HFF-Myc (cell line): ENCODE measurements around the gene CDR2.

Experiments used
- DNase-seq: peaks from one replicate; pipeline ENCODE4 v3.0.0-alpha.2; 2011; ENCODE audit warnings: low read depth; ENCODE audit errors: extremely low read depth
- H3K4me3 ChIP-seq: replicated peaks from 2 replicates; pipeline ENCODE4 v1.5.1; 2011; ENCODE audit warnings: low read depth, mild to moderate bottlenecking, control low read depth, low read length
- TF ChIP-seq, protein P1 (sequence below): IDR thresholded peaks from 2 replicates; pipeline ENCODE4 v1.5.1; 2012; ENCODE audit warnings: mild to moderate bottlenecking, low read depth, low read length, control low read depth; ENCODE audit errors: missing control alignments

CDR2 gene

DNA sequence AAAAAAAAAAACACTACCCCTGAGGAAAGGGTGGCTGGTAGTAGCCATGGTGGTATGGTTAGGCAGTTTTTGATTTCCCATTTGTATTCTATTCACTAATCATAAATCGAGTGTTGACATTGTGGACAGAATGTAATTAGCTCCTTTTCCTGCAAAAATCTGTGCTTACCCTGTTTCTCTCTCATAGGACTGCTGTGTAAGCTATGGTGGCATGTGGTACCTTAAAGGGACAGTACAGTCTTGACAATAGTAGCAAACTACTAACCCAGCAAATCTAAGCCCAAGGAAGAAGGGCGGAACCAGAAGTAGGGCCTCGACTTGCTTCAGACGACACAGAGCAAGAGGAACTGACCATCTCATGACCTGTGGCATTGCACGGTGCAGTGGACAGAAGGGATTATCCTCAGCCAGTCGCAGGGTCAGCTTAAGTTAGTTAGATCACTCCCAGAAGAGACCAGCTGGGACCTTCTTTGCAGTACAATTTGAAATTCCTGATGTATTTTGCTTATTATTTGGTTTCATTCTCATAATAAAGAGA, 40.9 kb downstream of the CDR2 start:
- TF ChIP-seq, protein P1, sequence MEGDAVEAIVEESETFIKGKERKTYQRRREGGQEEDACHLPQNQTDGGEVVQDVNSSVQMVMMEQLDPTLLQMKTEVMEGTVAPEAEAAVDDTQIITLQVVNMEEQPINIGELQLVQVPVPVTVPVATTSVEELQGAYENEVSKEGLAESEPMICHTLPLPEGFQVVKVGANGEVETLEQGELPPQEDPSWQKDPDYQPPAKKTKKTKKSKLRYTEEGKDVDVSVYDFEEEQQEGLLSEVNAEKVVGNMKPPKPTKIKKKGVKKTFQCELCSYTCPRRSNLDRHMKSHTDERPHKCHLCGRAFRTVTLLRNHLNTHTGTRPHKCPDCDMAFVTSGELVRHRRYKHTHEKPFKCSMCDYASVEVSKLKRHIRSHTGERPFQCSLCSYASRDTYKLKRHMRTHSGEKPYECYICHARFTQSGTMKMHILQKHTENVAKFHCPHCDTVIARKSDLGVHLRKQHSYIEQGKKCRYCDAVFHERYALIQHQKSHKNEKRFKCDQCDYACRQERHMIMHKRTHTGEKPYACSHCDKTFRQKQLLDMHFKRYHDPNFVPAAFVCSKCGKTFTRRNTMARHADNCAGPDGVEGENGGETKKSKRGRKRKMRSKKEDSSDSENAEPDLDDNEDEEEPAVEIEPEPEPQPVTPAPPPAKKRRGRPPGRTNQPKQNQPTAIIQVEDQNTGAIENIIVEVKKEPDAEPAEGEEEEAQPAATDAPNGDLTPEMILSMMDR = no peak
- H3K4me3 ChIP-seq = no peak overlapping the region
- no peak for DNase-seq

DNA sequence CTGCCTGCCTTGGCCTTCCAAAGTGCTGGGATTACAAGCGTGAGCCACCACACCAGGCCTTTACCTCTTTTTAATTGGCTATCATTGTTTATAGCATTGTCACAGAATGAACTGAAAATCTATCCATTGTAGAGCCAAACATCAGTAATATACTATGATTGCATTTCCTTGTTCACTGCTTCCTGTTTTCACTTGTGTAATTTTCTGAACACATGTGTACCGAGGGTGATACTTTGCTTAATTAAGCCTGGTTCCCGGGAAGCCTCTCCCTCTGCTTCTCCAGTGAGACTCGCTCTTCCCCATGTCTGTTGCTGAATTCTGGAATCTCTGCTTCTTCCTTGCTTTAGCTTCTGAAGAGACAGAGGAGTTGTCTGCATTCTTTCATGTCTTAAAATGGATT, 44.1 kb downstream of the CDR2 start:
- H3K4me3 ChIP-seq = no peak overlapping the region
- no peak for DNase-seq

DNA sequence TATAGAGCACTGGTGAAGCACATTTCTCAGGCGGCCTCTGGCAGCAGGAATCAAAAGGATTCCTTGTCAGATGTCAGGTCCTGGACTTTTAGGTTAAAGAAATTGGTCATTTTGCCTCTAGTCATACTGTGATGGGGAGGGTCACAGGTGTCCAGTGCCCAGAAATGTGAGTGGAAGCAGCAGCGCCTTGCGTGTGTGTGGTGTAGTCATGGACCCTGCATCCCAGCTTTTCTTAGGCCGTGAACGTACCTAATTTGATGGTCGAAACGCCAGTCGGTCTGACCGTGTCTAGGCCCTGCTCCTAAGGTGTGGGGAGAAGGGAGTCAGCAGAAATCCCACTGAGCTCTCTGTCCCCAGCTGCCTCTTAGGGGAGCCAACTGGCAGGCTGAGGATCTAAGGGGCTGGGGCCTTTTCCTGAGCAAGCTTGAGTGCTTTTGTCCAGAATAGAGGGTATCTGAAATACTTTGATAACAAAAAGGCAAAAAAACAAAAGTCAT, 45.2 kb downstream of the CDR2 start:
- H3K4me3 ChIP-seq = no peak overlapping the region
- TF ChIP-seq, protein P1 = no peak
- no peak for DNase-seq

More for the DNA sequence above, 44.1 kb downstream of the CDR2 start:
- TF ChIP-seq, protein P1 = no peak

DNA sequence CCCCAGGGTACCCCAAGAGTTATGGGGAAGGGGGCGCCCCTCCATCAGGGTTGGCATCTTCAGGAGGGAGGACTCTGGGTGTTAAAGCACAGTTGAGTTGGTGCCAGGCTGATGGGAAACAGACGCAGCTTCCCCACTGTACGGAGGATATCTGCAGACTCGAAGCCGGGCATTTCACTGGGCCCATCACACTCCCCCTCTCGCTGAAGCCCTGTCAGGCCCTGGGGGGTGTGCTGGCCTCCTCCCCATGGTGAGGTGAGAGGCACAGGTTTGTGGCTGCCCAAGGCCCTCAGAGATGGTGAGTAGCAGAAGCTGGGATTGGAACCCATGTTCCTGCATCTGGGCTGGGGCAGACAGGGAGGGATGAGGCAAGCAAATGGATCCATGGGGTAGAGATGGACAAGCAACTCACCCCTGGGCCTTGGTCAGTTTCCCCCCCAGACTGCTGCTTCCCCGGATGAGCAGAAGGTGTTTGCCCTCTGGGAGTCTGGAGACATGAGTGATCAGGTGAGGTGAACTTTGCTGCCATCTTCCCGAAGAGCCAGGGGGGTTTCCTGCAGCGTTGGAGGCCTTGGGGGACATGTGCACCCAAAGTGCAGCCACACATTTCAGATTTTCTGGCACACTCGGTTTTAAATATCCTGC, 46.2 kb downstream of the CDR2 start:
- no peak for DNase-seq
- TF ChIP-seq, protein P1 = no peak
- H3K4me3 ChIP-seq = no peak overlapping the region

DNA sequence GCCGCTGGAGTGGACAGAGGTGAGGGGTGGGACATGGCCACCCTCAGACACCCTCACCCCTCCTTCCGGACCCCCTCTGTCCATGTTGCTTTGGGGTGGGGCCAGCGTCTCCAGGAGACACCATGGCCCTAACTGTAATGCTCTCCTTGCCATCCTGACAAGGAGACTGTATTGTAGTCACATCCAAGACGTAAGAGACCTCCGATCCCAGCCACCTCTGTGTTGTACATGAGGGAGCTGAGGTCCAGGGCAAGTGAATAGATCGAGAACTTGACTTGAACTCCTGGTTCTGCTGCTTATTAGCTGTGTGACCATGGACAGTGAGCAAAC, 47.0 kb downstream of the CDR2 start:
- H3K4me3 ChIP-seq = no peak overlapping the region
- no peak for DNase-seq
- TF ChIP-seq, protein P1 = no peak

DNA sequence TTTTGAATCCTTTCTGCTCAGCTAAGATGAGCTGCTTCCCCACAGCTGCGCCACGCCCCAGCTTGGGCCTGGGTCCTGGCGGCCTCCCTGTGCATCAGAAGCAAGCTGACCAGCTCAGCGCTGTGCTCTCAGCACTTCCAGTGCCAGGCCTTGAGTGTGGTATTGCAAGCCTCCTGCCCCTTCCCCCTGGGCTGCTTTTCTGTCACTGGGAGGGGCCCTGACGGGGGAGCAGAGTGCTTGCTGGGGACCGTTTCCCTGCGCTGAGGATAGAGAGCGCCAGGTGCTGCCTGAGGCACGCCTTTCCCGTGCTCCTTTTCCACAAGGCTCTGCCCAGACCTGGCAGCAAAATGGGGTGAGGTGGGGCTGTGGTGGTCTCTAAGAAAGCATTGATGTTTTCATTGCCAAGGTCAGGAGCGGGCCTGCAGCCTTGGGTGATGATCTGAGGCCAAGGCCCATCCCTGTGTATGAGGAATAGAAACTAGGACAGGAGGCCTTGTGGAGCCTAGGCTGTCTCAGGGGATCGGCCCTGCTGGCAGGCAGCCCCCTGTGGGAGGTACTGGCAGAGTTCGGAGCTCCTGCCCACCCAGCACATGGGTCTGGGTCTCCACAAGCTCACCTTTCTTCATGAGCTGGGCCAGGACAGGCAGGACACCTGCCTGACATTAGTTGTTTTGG, 47.5 kb downstream of the CDR2 start:
- TF ChIP-seq, protein P1 = no peak
- no peak overlapping the region for H3K4me3 ChIP-seq
- no peak for DNase-seq
